Activated naive CD8-positive, alpha-beta T cell treated with anti-CD3 and anti-CD28 coated beads, Interleukin-2, amount 50 U/mL, for 24 hours (primary cell): Measurements from ENCODE around the gene OR2D2.
"Not testable (repeated sequence)": the region's sequence is repeated elsewhere in the genome, so short reads cannot be mapped to it uniquely, and the experiment has no call there.

ENCODE experiments used
- ATAC-seq: fragments of 150-1000 bp; cut with Tn5 transposase; one replicate; pipeline ENCODE4 v1.10.0; 2021
- DNase-seq: peaks from one replicate; pipeline ENCODE4 v3.0.0; 2021
- H3K27ac Mint-ChIP-seq: one replicate; pipeline ENCODE4 v1.8.0; 2021; ENCODE audit warnings: mild to moderate bottlenecking, mixed read lengths
- H3K27me3 Mint-ChIP-seq: one replicate; pipeline ENCODE4 v1.8.0; 2021; ENCODE audit warnings: mixed read lengths
- H3K36me3 Mint-ChIP-seq: one replicate; pipeline ENCODE4 v1.8.0; 2021; ENCODE audit warnings: low read depth, mixed read lengths
- H3K4me1 Mint-ChIP-seq: one replicate; pipeline ENCODE4 v1.8.0; 2021; ENCODE audit warnings: mixed read lengths
- H3K4me3 Mint-ChIP-seq: one replicate; pipeline ENCODE4 v1.8.0; 2021; ENCODE audit warnings: mild to moderate bottlenecking, moderate library complexity, mixed read lengths
- H3K9me3 Mint-ChIP-seq: one replicate; pipeline ENCODE4 v1.8.0; 2021; ENCODE audit warnings: mixed read lengths

The OR2D2 gene

DNA sequence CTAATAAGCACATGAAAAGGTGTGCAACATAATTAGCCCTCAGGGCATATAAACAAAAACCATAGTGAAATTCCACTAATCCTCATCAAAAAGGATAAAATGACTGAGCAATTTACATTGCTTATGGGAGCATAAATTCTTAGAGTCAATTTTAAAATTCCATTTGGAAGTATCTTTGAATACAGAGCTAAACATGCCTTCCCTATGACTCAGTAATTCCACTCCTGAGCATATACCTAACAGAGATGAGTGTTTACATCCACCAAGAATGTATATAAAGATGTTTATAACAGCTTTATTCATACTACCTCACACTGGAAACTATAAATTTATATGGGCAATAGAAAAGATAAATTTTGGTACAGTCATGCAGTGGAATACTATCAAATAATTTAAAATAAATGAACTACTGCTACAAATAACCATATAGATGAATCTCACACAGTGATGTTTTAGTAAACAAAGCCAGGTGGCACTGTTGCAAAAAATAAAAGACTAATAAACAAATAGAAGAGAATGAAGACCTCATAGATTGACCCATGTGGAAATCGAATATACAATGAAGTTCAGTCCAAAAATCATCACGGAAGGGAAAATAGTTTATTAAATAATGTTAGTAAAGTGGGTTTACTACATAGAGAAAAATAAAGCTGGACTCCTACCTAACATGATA, 8.2 kb upstream of the OR2D2 start:
- no peak overlapping the region for H3K27ac Mint-ChIP-seq
- H3K36me3 Mint-ChIP-seq, result no peaks in the 10 kb centered on the region
- H3K9me3 Mint-ChIP-seq, result no peaks in the 10 kb centered on the region
- ATAC-seq, result no peak
- no peaks in the 10 kb centered on the region for H3K4me1 Mint-ChIP-seq
- no peak overlapping the region for H3K4me3 Mint-ChIP-seq
- peaks cover 8% of the 10 kb centered on the region for H3K27me3 Mint-ChIP-seq
- no peak for DNase-seq

DNA sequence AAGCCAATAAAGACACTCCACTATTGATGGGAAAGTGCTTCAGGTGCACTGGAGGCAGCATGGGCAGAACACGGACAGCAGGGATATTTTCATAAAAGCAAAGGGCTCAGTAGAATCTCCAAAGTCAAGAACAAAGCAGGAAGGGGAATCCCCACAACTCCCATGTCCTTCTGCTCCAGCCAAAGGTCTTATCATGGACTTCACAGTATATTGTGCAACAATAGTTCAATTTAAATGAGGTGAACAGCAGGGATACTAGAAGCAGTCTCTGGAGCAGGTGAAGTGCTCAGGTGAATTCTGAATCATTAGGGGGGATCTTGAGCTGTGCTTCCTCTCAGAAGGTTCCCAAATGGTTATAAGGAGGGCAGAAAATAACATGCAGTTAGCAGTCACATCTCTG, 6.6 kb upstream of the OR2D2 start:
- H3K36me3 Mint-ChIP-seq, result no peaks in the 10 kb centered on the region
- H3K27me3 Mint-ChIP-seq, result peaks cover 8% of the 10 kb centered on the region
- ATAC-seq, result no peak

DNA sequence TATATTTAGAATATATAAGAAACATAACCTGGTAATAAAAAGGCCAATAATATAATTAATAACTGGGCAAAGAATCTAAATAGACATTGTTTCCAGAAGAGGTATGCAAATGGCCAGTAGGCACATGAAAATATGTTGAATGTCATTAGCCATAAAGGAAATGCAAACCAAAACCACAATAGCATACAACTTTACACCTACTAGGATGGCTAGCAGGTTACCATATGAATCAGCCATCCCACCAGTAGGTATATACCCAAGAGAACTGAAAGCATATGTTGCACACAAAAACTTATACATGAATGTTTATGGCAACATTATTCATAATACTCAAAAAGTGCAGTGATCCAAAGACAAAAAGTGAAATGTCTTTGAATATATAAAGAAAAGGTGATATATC, 2.7 kb upstream of the OR2D2 start:
- H3K4me1 Mint-ChIP-seq, result no peaks in the 10 kb centered on the region
- ATAC-seq, result no peak
- H3K36me3 Mint-ChIP-seq, result no peaks in the 10 kb centered on the region
- H3K27ac Mint-ChIP-seq, result no peak overlapping the region
- DNase-seq, result no peak
- peaks cover 8% of the 10 kb centered on the region for H3K27me3 Mint-ChIP-seq
- H3K9me3 Mint-ChIP-seq, result no peaks in the 10 kb centered on the region
- H3K4me3 Mint-ChIP-seq, result no peak overlapping the region

More for the DNA sequence above, 6.6 kb upstream of the OR2D2 start:
- Mint-ChIP-seq H3K4me3 (no peak overlapping the region), H3K27ac (no peak overlapping the region), H3K4me1 (no peaks in the 10 kb centered on the region), H3K9me3 (no peaks in the 10 kb centered on the region)
- no peak for DNase-seq

DNA sequence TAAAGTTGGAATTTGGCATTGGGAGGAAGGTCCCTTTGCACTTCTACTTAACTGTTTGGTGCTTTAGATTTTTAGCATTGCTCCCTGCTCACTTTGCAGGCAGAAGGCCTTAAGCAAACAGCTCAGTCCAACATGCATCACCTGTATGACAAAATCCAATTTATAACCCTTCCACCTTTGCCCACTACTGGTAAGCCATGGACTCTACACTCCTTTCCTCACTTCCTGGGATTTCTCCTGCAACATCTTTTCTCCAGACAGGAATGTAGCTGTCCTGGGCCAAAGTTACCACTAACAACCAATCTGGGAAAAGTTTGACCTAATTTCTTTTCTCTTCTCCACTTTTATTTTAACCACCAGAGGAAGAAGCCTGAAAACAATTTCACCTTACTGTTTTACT, 1.8 kb upstream of the OR2D2 start:
- H3K27me3 Mint-ChIP-seq, result peaks cover 8% of the 10 kb centered on the region
- no peaks in the 10 kb centered on the region for H3K36me3 Mint-ChIP-seq

DNA sequence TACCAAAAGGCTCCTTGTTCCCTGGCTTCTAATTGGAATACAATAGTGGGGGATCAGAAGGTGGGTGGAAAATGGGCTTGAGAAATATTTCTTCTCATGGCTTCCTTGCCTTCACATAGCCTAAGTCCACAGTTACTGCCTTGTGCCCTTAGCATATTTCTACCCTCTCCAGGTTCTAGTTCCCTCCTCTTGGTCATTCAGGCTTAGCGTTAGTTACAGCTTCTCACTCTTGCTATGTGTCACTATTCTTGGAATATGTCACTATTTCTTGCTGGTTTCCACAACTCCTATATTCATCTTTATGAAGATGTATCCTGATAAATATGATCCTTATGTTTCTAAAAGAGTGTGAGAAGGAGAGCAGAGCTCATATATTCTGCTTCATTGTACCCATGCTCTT, 2.5 kb downstream of the OR2D2 start:
- H3K4me3 Mint-ChIP-seq, result no peak overlapping the region
- ATAC-seq (no peak), DNase-seq (no peak)
- H3K36me3 Mint-ChIP-seq, result no peaks in the 10 kb centered on the region
- no peaks in the 10 kb centered on the region for H3K4me1 Mint-ChIP-seq
- H3K27me3 Mint-ChIP-seq, result peaks cover 4% of the 10 kb centered on the region
- no peak overlapping the region for H3K27ac Mint-ChIP-seq
- H3K9me3 Mint-ChIP-seq, result no peaks in the 10 kb centered on the region

More for the DNA sequence above, 1.8 kb upstream of the OR2D2 start:
- DNase-seq (no peak), ATAC-seq (no peak)
- Mint-ChIP-seq H3K4me1 (no peaks in the 10 kb centered on the region), H3K9me3 (no peaks in the 10 kb centered on the region), H3K4me3 (no peak overlapping the region), H3K27ac (no peak overlapping the region)

DNA sequence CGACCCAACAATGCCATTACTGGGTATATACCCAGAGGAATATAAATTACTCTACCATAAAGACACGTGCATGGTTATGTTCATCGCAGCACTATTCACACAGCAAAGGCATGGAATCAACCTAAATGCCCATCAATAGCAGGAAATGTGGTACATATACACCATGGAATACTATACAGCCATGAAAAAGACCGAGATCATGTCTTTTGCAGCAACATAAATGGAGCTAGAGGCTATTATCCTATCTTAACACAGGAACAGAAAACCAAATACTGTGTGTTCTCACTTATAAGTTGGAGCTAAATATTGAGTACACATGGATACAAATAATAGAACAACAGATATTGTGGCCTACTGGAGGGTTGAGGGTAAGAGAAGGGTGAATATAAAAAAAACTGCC, 3.5 kb downstream of the OR2D2 start:
- no peak for DNase-seq
- no peaks in the 10 kb centered on the region for H3K9me3 Mint-ChIP-seq
- ATAC-seq, result no peak
- no peaks in the 10 kb centered on the region for H3K4me1 Mint-ChIP-seq
- H3K4me3 Mint-ChIP-seq, result no peak overlapping the region
- no peaks in the 10 kb centered on the region for H3K36me3 Mint-ChIP-seq
- H3K27ac Mint-ChIP-seq, result no peak overlapping the region
- H3K27me3 Mint-ChIP-seq, result peaks cover 7% of the 10 kb centered on the region

DNA sequence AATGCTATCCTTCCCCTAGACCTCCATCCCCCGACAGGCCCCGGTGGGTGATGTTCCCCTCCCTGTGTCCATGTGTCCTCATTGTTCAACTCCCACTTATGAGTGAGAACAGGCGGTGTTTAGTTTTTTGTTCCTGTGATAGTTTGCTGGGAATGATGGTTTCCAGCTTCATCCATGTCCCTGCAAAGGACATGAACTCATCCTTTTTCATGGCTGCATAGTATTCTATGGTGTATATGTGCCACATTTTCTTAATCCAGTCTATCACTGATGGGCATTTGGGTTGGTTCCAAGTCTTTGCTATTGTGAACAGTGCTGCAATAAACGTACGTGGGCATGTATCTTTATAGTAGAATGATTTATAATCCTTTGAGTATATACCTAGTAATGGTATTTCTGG, 4.6 kb downstream of the OR2D2 start:
- H3K4me3 Mint-ChIP-seq, DNase-seq, H3K9me3 Mint-ChIP-seq, H3K36me3 Mint-ChIP-seq, H3K4me1 Mint-ChIP-seq, H3K27ac Mint-ChIP-seq, ATAC-seq: not testable (repeated sequence)
- H3K27me3 Mint-ChIP-seq, result peaks cover 11% of the 10 kb centered on the region

DNA sequence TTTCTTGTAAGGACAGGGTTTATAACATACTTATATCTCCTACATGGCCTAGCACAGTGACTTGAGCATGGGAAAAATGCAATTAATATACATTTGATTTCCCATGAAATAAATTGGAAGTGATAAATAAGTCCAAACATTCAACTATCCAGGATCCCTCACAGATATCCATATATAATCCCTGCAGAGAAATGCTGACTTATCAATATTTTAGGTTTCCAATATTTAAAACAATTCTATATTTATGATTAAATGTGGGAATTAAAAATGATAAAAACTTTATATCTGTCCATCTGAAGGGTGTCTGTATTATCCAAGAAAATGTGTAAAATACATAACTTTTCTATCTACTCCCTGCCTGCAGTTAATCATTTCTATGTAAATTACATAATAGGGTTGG, 9.5 kb downstream of the OR2D2 start:
- DNase-seq (no peak), ATAC-seq (no peak)
- Mint-ChIP-seq H3K4me1 (no peaks in the 10 kb centered on the region), H3K27me3 (peaks cover 18% of the 10 kb centered on the region), H3K9me3 (no peaks in the 10 kb centered on the region), H3K27ac (no peak overlapping the region), H3K4me3 (no peak overlapping the region), H3K36me3 (no peaks in the 10 kb centered on the region)

DNA sequence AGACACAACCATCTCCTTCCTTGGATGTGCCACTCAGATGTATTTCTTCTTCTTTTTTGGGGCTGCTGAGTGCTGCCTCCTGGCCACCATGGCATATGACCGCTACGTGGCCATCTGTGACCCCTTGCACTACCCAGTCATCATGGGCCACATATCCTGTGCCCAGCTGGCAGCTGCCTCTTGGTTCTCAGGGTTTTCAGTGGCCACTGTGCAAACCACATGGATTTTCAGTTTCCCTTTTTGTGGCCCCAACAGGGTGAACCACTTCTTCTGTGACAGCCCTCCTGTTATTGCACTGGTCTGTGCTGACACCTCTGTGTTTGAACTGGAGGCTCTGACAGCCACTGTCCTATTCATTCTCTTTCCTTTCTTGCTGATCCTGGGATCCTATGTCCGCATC, 15.4 kb downstream of the OR2D2 start:
- ATAC-seq, result no peak
- no peak for DNase-seq
- Mint-ChIP-seq H3K4me3 (no peak overlapping the region), H3K36me3 (no peaks in the 10 kb centered on the region), H3K27me3 (peaks cover 9% of the 10 kb centered on the region), H3K9me3 (no peaks in the 10 kb centered on the region), H3K27ac (no peak overlapping the region), H3K4me1 (no peaks in the 10 kb centered on the region)

DNA sequence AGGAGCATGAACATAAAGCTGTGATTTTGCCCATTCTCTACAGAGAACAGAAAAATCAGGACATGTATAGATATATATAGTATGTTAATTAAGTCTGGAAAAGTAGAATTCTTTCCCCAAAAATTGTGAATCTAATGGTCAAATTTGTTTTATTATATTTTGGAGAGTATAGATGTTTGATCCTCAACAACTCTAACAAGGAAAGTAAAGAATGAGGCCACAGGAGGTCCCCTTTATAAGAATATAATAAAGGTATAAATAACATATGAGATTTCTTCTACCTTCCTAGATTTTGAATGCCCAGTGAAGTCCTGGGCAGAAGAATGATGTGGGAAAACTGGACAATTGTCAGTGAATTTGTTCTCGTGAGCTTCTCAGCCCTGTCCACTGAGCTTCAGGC, 16.0 kb downstream of the OR2D2 start, which contains the start of gene OR10A4:
TSS of gene OR10A4 (plus strand) at position 301 of the 400 bp plus-strand sequence. CDS start at position 324, 23 bp downstream.
- H3K27ac Mint-ChIP-seq, result no peak within 1 kb of the TSS
- H3K27me3 Mint-ChIP-seq, result peaks cover 7% of the 10 kb centered on the region
- ATAC-seq (no peak), DNase-seq (no peak)
- H3K9me3 Mint-ChIP-seq, result no peaks in the 10 kb centered on the region
- H3K36me3 Mint-ChIP-seq, result no peaks in the 10 kb centered on the region
- H3K4me1 Mint-ChIP-seq, result no peaks in the 10 kb centered on the region
- H3K4me3 Mint-ChIP-seq, result no peak within 1 kb of the TSS

DNA sequence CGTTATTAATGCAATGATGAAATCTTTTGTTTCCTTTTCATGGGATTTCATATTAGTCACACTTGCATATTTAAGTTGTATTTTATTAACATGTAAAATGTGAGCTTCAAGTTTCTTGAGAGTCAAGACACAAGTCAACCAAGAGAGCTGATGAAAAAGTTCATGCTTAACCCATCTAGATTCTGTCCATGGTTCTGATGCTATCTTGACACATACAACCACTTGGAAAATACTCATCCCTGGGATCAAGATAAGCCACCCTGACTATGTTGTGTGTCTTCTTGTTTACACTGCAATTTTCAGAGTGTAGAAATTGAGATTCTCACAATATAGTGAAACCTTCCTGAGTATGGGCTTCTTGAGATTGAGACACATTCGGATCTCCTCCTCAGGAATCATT, 16.5 kb downstream of the OR2D2 start:
- no peak overlapping the region for H3K27ac Mint-ChIP-seq
- no peaks in the 10 kb centered on the region for H3K36me3 Mint-ChIP-seq
- ATAC-seq (no peak), DNase-seq (no peak)
- no peak overlapping the region for H3K4me3 Mint-ChIP-seq
- no peaks in the 10 kb centered on the region for H3K9me3 Mint-ChIP-seq
- H3K4me1 Mint-ChIP-seq, result no peaks in the 10 kb centered on the region
- peaks cover 6% of the 10 kb centered on the region for H3K27me3 Mint-ChIP-seq

DNA sequence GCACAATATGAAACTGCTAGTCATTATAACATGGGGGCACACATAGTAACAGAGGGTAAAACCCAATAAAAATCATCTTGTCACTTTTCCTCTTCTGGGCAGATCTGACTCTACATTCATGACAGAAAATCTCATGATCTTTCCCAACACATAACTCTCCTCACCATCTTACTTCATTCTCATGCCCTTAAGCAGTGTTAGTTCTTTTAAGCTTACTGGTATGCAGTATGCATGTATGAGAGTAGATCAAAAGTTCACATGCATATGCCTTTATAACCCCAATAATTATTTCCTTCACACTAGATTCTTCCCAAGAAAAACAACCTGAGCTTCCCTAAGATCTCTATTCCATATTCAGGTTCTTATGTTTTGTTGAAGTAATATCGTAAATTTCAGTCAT, 21.0 kb downstream of the OR2D2 start:
- Mint-ChIP-seq H3K4me1 (no peaks in the 10 kb centered on the region), H3K9me3 (no peaks in the 10 kb centered on the region), H3K36me3 (no peaks in the 10 kb centered on the region), H3K4me3 (no peak overlapping the region), H3K27ac (no peak overlapping the region), H3K27me3 (peaks cover 6% of the 10 kb centered on the region)
- ATAC-seq, result no peak
- DNase-seq, result no peak

DNA sequence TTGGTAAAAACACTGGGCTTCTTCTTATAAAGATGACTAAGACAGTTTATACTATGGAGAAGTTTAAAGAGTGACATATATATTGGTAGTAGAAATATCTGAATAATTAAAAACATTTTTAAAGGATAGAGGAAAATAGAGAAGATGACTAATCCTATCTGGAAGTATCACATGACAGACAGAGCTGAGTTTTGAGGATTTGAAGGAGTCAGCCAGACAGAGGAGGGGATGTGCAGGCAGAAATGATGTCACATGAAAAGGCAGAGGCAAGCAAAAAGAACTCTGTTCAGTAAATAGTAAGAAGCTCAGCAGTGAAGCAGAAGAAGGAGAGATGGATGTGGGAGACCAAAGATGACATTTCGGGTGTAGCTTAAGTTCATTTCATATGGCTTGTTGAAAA, 27.9 kb downstream of the OR2D2 start:
- H3K4me3 Mint-ChIP-seq, result no peak overlapping the region
- no peak for DNase-seq
- peaks cover 12% of the 10 kb centered on the region for H3K27me3 Mint-ChIP-seq
- ATAC-seq, result no peak
- H3K4me1 Mint-ChIP-seq, result no peaks in the 10 kb centered on the region
- H3K36me3 Mint-ChIP-seq, result no peaks in the 10 kb centered on the region
- peaks cover 3% of the 10 kb centered on the region for H3K9me3 Mint-ChIP-seq
- H3K27ac Mint-ChIP-seq, result no peak overlapping the region

DNA sequence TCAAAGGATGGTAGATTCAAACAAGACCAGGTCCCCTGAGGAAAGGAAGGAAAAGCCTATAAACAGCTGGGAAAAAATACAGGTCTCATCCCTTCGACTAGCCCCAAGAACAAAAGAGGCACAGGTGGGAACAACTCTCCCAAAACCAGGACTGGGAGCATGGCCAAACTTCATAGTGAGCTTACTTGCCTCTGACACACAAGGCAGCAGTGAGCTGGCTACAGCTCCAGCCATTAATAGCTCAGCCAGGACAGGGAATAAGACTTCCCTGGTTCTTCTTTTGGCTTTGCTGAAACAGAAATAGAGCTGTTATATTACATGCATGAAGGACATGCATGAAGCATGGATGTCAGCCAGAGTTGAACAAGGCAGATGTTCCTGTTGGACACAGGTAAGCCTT, 29.3 kb downstream of the OR2D2 start, which contains the start of gene OR10A2:
TSS of gene OR10A2 (plus strand) at position 97 of the 400 bp plus-strand sequence. CDS start 6,698 bp downstream, outside the sequence.
- H3K27me3 Mint-ChIP-seq, result peaks cover 12% of the 10 kb centered on the region
- no peaks in the 10 kb centered on the region for H3K36me3 Mint-ChIP-seq
- peaks cover 4% of the 10 kb centered on the region for H3K9me3 Mint-ChIP-seq
- no peaks in the 10 kb centered on the region for H3K4me1 Mint-ChIP-seq
- H3K27ac Mint-ChIP-seq, result no peak within 1 kb of the TSS
- no peak within 1 kb of the TSS for H3K4me3 Mint-ChIP-seq
- no peak for DNase-seq
- no peak for ATAC-seq

DNA sequence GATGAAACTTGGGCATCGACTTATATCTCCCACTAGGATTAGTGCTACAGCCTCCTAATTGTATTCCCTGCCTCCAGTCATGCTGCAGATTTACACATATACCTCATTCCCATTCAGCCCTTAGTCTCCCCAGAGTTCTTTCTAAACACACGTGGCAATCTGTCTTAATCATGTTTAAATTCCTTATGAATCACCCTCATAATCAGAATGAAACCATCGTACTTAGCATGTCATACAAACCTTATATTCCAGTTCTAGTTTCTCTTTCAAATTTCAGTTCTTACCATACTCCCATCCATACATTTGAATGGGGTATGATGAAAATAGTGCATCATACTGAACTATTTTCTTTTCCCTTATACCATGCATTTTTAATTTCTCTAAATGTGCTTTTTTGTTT, 35.4 kb downstream of the OR2D2 start:
- DNase-seq (no peak), ATAC-seq (peak; percentile 63)
- H3K27ac Mint-ChIP-seq, result no peak overlapping the region
- H3K4me1 Mint-ChIP-seq, result peaks cover 3% of the 10 kb centered on the region
- peaks cover 20% of the 10 kb centered on the region for H3K9me3 Mint-ChIP-seq
- H3K4me3 Mint-ChIP-seq, result no peak overlapping the region
- peaks cover 12% of the 10 kb centered on the region for H3K27me3 Mint-ChIP-seq
- H3K36me3 Mint-ChIP-seq, result no peaks in the 10 kb centered on the region
